Omental fat pad (tissue), 4 donors: ENCODE measurements around the gene UBE2Q2. TPM values are rescaled to one million over a fixed set of nuclear protein-coding genes. Genes with fewer than 3 reads are reported as not detected.
"Not testable (repeated sequence)": the region's sequence is repeated elsewhere in the genome, so short reads cannot be mapped to it uniquely, and the experiment has no call there.

ENCODE experiments used
- ATAC-seq: fragments of 150-250 bp; one replicate; pipeline ENCODE4 v1.9.1; 2016; ENCODE audit warnings: mild to moderate bottlenecking, moderate library complexity; ENCODE audit not compliant: low FRiP score
- DNase-seq: peaks from one replicate; pipeline ENCODE4 v3.0.0-alpha.2; 2019; ENCODE audit warnings: low spot score
- total RNA-seq, 4 donors: library from RNA; depleted of rRNA; stranded (reverse); fragments of >200 nt; gene quantifications; one replicate each; pipeline ENCODE4 v1.1.0, GENCODE V29; 2016
- TF ChIP-seq, protein P1 (sequence below), 3 donors: fragments of 450-650 bp; IDR thresholded peaks; one replicate each; pipeline ENCODE4 v1.5.1; 2016 to 2017; ENCODE audit warnings: antibody characterized with exemption in 3 of 3, mild to moderate bottlenecking in 3 of 3, moderate library complexity in 2 of 3

Gene UBE2Q2
- total RNA-seq, 4 donors from 2014 or later: 27.8 to 54.1 (median 47.2) TPM

DNA sequence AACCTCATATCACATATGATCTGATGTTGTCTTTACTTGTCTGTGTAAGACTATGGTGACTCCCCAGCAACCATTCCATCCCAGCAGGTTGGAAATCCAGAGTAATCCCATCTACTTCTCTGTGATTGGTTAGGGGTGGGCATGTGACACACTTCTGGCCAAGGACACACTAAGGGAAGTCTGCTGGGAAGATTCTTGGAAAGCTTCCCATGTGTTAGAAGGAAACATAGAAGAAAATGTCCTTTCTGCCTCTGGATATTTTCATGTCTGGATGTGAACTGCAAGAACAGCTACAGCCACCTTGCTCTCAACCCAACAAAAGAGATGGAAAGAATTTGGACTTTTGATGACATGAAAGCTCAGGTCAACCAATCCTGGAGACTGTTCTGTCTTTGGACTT lies 2.6 kb upstream of the UBE2Q2 start:
- DNase-seq: no peak

DNA sequence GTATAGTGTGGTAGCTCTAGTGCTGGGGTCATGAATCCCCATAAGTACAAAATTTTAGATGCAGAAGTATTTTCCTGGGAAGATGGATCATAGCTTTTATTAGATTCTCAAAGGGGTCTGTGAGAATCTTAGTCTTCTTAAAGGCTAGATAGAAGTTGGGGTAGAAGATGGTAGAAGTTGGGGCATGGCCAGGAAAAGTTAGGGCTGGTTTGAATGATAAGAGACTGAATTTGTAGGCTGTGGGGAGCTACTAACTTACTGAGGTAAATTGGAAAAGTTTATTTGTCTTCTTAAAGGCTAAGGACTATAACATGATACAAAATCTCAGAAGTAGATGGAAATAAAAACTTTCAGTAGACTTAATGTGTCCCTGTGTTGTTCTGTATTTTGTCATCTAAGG lies 1.6 kb upstream of the UBE2Q2 start:
- TF ChIP-seq, protein P1, sequence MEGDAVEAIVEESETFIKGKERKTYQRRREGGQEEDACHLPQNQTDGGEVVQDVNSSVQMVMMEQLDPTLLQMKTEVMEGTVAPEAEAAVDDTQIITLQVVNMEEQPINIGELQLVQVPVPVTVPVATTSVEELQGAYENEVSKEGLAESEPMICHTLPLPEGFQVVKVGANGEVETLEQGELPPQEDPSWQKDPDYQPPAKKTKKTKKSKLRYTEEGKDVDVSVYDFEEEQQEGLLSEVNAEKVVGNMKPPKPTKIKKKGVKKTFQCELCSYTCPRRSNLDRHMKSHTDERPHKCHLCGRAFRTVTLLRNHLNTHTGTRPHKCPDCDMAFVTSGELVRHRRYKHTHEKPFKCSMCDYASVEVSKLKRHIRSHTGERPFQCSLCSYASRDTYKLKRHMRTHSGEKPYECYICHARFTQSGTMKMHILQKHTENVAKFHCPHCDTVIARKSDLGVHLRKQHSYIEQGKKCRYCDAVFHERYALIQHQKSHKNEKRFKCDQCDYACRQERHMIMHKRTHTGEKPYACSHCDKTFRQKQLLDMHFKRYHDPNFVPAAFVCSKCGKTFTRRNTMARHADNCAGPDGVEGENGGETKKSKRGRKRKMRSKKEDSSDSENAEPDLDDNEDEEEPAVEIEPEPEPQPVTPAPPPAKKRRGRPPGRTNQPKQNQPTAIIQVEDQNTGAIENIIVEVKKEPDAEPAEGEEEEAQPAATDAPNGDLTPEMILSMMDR (IDR thresholded peaks at IDR 0.05): no peak
- ATAC-seq (no peak), DNase-seq (no peak)

More for the DNA sequence above, 2.6 kb upstream of the UBE2Q2 start:
- ATAC-seq: no peak
- TF ChIP-seq, protein P1 (IDR thresholded peaks at IDR 0.05): no peak

DNA sequence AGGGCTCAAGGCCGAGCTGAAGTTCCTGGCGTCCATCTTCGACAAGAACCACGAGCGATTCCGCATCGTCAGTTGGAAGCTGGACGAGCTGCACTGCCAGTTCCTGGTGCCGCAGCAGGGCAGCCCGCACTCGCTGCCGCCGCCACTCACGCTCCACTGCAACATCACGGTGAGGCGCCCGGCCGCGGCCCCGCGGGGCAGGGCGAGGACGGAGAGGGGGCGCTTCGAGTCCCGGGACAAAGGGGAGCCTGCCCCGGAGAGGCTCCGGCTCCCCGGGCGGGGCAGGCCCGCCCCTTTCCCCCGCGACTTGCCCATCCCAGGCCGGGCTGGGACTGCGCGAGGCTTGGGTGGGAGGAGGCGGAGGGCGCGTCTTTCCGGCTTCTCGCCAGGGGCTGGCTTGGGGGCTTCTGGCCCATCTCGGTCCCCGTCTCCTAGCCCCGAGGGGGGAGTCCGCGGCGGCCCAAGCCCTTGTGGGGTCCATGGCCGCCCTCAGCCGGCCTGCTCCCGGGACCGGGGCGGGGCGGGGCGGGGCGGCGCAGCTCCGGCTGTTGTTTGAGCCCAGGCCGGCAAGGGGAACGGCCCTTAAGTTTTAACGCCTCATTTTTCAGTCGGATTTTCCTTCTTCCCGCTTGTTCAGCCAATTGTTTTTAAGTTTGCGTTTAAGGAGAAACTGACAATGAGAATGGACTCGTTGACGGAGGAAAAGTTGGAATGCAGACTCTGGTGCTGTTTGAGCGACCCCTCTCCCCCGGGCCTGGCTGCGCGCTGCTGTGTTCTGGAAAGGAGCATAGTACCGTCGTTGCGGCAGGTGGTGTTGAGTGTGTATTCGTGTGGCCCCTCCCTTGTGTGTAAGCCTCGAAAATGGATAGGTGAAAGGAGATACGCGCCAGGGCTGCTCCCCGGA lies 683 bp downstream of the UBE2Q2 start:
- TF ChIP-seq, protein P1 (IDR thresholded peaks at IDR 0.05): no peak
- peak; percentile 29 for DNase-seq
- ATAC-seq: peak; percentile 78

DNA sequence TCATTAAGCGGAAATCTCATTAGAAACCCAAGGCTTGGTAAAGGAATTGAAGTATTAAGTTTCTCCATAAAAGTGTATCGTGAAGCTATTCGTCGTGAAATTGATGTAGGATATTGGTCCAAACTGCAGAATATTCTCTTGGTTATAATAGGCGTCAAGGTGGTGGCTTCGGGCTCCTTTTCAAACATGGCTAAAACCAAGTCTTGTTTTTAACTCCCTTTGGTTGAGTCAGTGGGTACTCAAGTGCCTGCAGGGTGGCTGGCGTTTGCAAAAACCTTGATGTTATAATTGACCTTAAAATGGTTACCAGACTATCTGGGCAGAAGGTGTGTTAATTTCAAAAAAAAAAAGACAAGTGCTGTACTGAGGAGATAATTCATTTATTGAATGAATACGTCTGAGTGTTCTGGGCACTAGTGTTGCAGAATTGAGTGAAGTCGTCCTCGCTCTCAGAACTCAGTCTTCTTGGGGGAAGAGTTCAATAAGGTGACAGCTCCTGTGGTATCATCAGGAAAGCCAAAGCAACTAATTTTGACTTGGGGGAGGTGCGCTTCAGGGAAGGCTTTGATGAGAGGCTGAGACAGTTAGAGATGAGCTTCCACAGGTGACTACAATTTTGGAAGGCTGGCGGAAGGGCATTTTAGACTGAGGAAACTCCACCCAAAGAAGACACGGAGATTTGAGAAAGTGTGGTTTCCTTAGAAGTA lies 1.5 kb downstream of the UBE2Q2 start:
- DNase-seq (no peak), ATAC-seq (no peak)
- TF ChIP-seq, protein P1 (IDR thresholded peaks at IDR 0.05): no peak

DNA sequence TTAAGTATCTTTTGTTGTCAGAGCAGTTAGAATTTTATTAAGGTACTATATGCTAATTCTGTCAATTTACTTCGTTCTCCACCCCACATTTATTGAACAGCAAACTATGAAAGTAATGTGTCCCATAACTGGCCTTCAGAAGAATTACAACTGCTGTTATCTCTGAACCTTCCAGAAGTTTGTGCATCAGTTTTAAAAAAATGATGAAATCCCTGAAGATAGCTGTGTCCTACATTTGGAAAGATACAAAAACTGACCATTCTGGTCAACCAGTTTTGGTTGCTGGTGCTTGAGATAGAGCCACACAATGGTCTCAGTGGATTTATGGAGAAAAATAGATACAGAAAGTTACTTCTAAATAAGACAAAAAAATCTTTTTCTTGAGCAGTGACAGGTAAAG lies 5.9 kb downstream of the UBE2Q2 start:
- ATAC-seq (no peak), DNase-seq (no peak)
- TF ChIP-seq, protein P1 (IDR thresholded peaks at IDR 0.05): no peak

DNA sequence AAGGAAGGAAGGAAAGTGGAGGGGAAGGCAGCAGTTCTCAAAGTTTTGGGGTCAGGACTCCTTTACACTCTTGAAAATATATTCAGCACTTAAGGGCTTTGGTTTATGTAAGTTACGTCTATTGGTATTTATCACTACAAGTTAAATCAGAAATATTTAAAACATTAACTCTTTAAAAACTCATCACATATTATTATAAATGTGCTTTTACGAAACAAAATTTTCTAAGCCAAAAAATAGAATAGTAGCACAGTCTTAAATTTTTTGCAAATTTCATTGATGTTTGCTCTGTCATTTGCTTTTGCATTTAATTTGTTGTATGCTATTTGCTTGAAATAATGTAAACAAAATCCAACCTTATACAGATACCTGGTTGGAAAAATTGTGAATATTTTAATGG lies 7.5 kb downstream of the UBE2Q2 start:
- TF ChIP-seq, protein P1 (IDR thresholded peaks at IDR 0.05): no peak
- no peak for ATAC-seq
- DNase-seq: no peak

DNA sequence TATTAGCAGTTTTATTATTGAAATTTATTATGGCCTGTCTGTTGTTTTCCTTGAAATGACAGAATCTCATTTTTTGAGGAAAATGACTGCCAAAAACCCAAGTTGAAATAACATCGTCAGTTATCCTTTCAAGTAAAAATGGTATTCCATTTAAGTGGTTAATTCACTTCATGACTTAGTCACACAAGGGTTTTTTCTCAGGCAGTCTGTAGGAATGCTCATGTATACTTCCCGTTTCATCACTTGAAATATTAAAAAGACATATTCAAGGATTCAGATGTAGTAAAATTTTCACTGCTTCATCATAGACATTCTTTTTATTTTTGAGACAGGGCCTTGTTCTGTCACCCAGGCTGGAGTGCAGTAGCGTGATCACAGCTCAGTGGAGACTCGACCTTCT lies 8.3 kb downstream of the UBE2Q2 start:
- not testable (repeated sequence) for ATAC-seq

More for the DNA sequence above, 8.3 kb downstream of the UBE2Q2 start:
- not testable (repeated sequence) for DNase-seq
